KMS-11 (cell line): ENCODE measurements around the gene TRIM28.
A peak's percentile ranks its signal among the peaks of the same experiment; 100 is the strongest.

ENCODE experiments used
- H2AFZ ChIP-seq: fragments of 200-600 bp; sonication (generic); 2 replicates; pipeline ENCODE4 v1.6.1; 2016; ENCODE audit warnings: antibody characterized with exemption, mixed run types, low read depth
- H3K27ac ChIP-seq: fragments of 200-600 bp; sonication (generic); 2 replicates; pipeline ENCODE4 v1.6.1; 2016; ENCODE audit warnings: mild to moderate bottlenecking, mixed run types
- H3K27me3 ChIP-seq: fragments of 200-600 bp; sonication (generic); 2 replicates; pipeline ENCODE4 v1.6.1; 2017; ENCODE audit warnings: mild to moderate bottlenecking, low read depth, mixed run types, moderate library complexity; ENCODE audit not compliant: insufficient read depth
- H3K36me3 ChIP-seq: fragments of 200-600 bp; sonication (generic); 2 replicates; pipeline ENCODE4 v1.6.1; 2017; ENCODE audit warnings: mild to moderate bottlenecking, mixed run types; ENCODE audit not compliant: insufficient read depth
- H3K4me1 ChIP-seq: fragments of 200-600 bp; sonication (generic); 2 replicates; pipeline ENCODE4 v1.6.1; 2016; ENCODE audit warnings: mild to moderate bottlenecking, low read depth, mixed run types; ENCODE audit not compliant: poor library complexity, severe bottlenecking
- H3K4me2 ChIP-seq: fragments of 200-600 bp; sonication (generic); 2 replicates; pipeline ENCODE4 v1.7.0; 2016; ENCODE audit warnings: mild to moderate bottlenecking, mixed run types
- H3K4me3 ChIP-seq: fragments of 200-600 bp; sonication (generic); IDR thresholded peaks from 2 replicates; pipeline ENCODE4 v1.6.1; 2017; ENCODE audit warnings: low read depth, low read length, mixed read lengths; ENCODE audit not compliant: insufficient read depth
- H3K79me2 ChIP-seq: fragments of 200-600 bp; sonication (generic); 2 replicates; pipeline ENCODE4 v1.6.1; 2016; ENCODE audit warnings: low read depth, mixed run types; ENCODE audit not compliant: insufficient read depth
- H3K9ac ChIP-seq: fragments of 200-600 bp; sonication (generic); 2 replicates; pipeline ENCODE4 v1.6.1; 2016; ENCODE audit warnings: mild to moderate bottlenecking, mixed run types
- H4K20me1 ChIP-seq: fragments of 200-600 bp; sonication (generic); 2 replicates; pipeline ENCODE4 v1.6.1; 2016; ENCODE audit warnings: mild to moderate bottlenecking, mixed run types; ENCODE audit not compliant: insufficient read depth
- TF ChIP-seq, protein P1 (sequence below): fragments of 200-600 bp; sonication (generic); conservative IDR thresholded peaks from 2 replicates; pipeline ENCODE4 v1.6.1; 2017; ENCODE audit warnings: low read depth, mild to moderate bottlenecking, antibody characterized with exemption, low read length, moderate library complexity, mixed read lengths

The TRIM28 gene

DNA sequence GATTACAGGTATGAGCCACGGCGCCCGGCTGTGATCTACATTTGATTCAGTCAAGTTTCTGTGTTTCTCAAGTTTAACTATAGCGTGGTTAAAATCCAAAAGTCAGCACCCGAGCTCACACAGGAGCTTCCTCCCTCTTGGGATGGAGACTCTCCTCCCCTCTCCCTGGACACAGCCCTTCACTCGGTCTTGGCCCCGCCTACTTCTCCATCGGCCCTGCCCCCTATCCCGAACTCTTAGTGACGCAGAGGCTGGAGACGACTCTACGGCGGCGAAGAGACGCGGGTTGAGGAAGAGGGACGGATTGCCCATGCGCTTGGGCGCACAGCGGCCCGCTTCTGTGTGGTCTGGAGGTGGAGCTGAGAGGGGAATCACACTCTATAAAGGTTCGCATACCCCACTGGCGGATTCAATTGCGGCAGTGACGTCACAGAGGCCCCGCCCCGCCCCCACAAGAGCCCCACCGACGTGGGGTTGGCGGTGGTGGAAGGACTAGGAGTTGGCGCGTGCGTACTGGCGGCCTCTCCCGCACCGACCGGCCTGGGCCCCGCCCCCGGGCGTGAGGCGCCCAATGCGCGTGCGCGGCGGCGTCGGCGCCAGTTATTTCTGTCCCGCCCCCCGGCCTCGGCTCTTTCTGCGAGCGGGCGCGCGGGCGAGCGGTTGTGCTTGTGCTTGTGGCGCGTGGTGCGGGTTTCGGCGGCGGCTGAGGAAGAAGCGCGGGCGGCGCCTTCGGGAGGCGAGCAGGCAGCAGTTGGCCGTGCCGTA is at the start of gene TRIM28:
Gene TRIM28 (plus strand): TSS at position 239 of the 765 bp plus-strand sequence. CDS start 694 bp downstream, outside the sequence.
- peak within 1 kb of the TSS; percentile 69 for H3K27ac ChIP-seq
- H3K36me3 ChIP-seq, result peaks cover 7% of the 10 kb centered on the region; the same call in 1 of the 2 replicates
- H3K27me3 ChIP-seq, result no peaks in the 10 kb centered on the region; the same call in 1 of the 2 replicates
- H4K20me1 ChIP-seq, result peaks cover 27% of the 10 kb centered on the region
- H2AFZ ChIP-seq, result peak within 1 kb of the TSS; percentile 54
- H3K79me2 ChIP-seq, result peaks cover 42% of the 10 kb centered on the region
- peaks cover 11% of the 10 kb centered on the region for H3K4me1 ChIP-seq
- H3K9ac ChIP-seq, result peak within 1 kb of the TSS; percentile 77; the same call in 1 of the 2 replicates
- H3K4me2 ChIP-seq, result peak within 1 kb of the TSS; percentile 95
- peak within 1 kb of the TSS; percentile 21 for H3K4me3 ChIP-seq
- TF ChIP-seq, protein P1, sequence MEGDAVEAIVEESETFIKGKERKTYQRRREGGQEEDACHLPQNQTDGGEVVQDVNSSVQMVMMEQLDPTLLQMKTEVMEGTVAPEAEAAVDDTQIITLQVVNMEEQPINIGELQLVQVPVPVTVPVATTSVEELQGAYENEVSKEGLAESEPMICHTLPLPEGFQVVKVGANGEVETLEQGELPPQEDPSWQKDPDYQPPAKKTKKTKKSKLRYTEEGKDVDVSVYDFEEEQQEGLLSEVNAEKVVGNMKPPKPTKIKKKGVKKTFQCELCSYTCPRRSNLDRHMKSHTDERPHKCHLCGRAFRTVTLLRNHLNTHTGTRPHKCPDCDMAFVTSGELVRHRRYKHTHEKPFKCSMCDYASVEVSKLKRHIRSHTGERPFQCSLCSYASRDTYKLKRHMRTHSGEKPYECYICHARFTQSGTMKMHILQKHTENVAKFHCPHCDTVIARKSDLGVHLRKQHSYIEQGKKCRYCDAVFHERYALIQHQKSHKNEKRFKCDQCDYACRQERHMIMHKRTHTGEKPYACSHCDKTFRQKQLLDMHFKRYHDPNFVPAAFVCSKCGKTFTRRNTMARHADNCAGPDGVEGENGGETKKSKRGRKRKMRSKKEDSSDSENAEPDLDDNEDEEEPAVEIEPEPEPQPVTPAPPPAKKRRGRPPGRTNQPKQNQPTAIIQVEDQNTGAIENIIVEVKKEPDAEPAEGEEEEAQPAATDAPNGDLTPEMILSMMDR, result no peak

DNA sequence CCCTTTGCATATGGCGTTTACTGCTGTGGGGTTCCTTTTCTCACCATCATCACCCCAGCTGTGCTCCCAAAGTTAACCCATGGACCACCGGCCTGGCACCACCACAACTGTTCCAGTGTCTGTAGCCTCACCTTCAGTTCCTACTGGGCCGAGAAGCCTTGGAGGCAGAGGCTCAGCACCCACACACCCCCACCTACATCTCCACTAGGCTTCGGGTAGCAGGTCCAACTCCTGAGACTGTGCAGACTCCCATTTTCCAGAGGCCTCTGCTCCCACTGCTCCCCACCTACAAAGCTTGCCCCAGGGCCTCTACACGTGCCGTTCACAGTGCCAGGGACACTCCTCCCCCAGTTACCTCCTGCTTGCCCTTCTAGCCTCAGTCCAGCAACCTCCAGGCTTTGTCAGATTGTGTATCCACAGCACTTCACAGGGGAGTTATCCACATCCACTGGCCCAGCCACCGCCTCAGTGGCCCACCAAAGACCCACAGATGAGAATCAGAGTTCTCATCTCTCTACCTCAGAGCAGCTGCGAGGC is 46.2 kb upstream of the TRIM28 start:
- Histone ChIP-seq H3K9ac (no peak overlapping the region), H2AFZ (no peak overlapping the region), H3K4me3 (no peak overlapping the region), H3K79me2 (peaks cover 16% of the 10 kb centered on the region; the same call in 1 of the 2 replicates), H3K27ac (no peak overlapping the region), H3K4me1 (peaks cover 10% of the 10 kb centered on the region), H3K27me3 (no peaks in the 10 kb centered on the region), H3K4me2 (no peak overlapping the region; the same call in 1 of the 2 replicates), H4K20me1 (no peaks in the 10 kb centered on the region), H3K36me3 (no peaks in the 10 kb centered on the region)
- TF ChIP-seq, protein P1, result no peak

DNA sequence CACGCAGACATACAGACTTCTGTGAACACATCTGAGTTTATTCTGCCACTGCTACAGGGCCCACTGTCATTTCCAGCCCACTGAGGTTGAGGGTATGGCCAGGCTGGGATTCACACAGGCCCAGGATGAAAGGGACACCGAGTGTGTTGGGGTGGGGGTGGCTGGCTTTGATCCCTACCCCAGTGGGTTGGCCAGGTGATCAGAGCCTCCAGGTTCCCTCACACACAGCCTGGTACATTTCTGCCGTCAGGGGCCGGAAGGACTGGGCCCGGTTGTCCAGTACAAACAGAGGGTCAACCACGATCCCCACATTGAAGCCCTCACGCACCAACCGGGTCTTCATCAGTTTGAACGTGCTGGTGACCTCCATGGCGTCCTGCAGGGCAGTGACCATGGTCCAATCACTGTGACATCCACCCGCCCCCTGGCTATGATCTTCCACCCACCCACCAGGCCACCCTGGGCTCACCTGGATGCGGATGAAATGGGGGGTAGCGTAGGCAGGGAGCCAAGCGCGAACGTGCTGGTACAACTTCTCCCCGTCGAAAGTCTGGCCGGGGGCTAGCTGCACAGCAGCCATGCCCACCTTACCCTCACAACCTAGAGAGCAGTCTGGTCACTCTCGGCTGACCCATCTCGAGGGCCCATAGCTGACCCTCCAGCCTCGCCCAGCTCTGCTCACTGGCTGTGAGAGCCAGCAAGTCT is 45.4 kb upstream of the TRIM28 start:
- Histone ChIP-seq H3K27me3 (no peaks in the 10 kb centered on the region), H3K79me2 (peaks cover 16% of the 10 kb centered on the region; the same call in 1 of the 2 replicates), H2AFZ (peak overlapping the region; percentile 77), H3K27ac (peak overlapping the region; percentile 33; the same call in 1 of the 2 replicates), H3K4me2 (peak overlapping the region; percentile 96), H3K4me1 (peaks cover 10% of the 10 kb centered on the region), H4K20me1 (no peaks in the 10 kb centered on the region), H3K4me3 (no peak overlapping the region), H3K36me3 (no peaks in the 10 kb centered on the region), H3K9ac (peak overlapping the region; percentile 76)
- TF ChIP-seq, protein P1, result no peak

DNA sequence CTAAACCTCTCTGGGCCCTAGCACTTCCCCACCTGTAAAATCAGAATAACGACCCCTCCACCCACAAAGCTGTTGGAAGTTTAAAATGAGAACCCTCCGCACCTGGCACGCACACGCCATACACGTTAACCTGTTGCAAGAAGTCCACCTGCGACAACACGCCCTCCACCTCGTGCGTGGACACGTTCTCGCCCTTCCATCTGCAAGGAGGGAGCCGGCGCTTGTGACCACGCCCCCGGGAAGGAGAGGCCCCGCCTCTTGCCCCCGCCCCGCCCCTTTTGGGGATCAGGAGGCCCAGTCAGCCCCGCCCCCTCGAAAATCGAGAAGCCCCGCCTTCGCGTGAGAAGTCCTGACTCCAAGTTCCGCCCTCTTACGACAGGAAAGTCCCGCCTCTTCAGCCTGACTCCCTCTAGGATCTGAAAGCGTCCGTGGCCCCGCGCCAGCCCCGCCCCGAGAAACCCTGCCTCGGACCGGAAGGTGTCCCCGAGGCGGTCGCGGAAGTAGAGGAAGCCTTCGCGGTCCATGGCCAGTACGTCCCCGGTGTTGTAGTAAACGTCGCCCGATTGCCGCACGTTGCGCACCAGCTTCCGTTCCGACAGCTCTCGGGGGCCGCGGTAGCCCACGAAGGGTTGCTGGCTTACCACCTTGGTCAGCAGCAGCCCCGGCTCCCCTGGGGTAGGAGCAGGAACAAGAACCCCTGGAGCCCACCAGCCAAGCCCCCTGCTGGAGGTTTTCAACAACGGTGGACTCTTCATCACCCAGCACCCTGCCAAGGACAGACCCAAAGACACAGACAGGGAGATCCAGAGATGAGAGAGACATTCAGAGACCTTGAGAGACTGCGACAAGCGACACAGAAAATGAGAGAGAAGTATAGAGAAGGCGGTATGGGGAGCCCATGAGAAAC is 44.6 kb upstream of the TRIM28 start:
- Histone ChIP-seq H3K27ac (peak overlapping the region; percentile 35), H3K9ac (peak overlapping the region; percentile 76), H3K36me3 (no peaks in the 10 kb centered on the region)

More for the DNA sequence above, 44.6 kb upstream of the TRIM28 start:
- Histone ChIP-seq H2AFZ (peak overlapping the region; percentile 97), H3K27me3 (no peaks in the 10 kb centered on the region), H4K20me1 (no peaks in the 10 kb centered on the region), H3K4me1 (peaks cover 10% of the 10 kb centered on the region), H3K4me3 (no peak overlapping the region), H3K79me2 (peaks cover 16% of the 10 kb centered on the region; the same call in 1 of the 2 replicates), H3K4me2 (peak overlapping the region; percentile 96)
- TF ChIP-seq, protein P1, result peak; percentile 29; the same call in 1 of the 2 replicates
